K562 (cell line): ENCODE measurements around the gene PRSS48. TPM values are rescaled to one million over a fixed set of nuclear protein-coding genes. Genes with fewer than 3 reads are reported as not detected.
"Not testable (repeated sequence)": the region's sequence is repeated elsewhere in the genome, so short reads cannot be mapped to it uniquely, and the experiment has no call there.

ENCODE experiments used
- ATAC-seq: fragments of 200-7000 bp; cut with Tn5 transposase; 3 replicates; pipeline ENCODE4 v1.9.1; 2020; ENCODE audit warnings: moderate library complexity
- BruUV-seq: library from RNA; stranded (reverse); fragments of 400-500 nt; replicated peaks from 2 replicates; lab custom pipeline; 2021; lab: Mats Ljungman, UMichigan
- CTCF ChIA-PET: fragments of 300-600 bp; formaldehyde crosslinking; extraction: SDS; loops from one replicate; lab custom pipeline; 2021; ENCODE audit warnings: low intra/inter-chr PET ratio; lab: Yijun Ruan, JAX
- POLR2A ChIA-PET: fragments of 300-600, 350-650 bp; sonication (Branson Sonifier 250); formaldehyde crosslinking; extraction: SDS; loops from one replicate; lab custom pipeline; 2021; ENCODE audit warnings: antibody characterized with exemption, inconsistent platforms; lab: Yijun Ruan, JAX
- DNase-seq, 4 experiments: peaks; one replicate each; pipeline versions ENCODE4 v3.0.0 to v3.0.0-alpha.2; 2011 to 2018; ENCODE audit warnings: low spot score in 3 of 4, mixed read lengths in 3 of 4; ENCODE audit errors: extremely low read depth in 1 of 4
- FAIRE-seq: peaks from 2 replicates; lab custom pipeline; 2011; peaks lifted over from hg19 to GRCh38; lab: Jason Lieb, UNC
- H2AFZ ChIP-seq: 2 replicates; pipeline ENCODE4 v1.6.0; 2011; ENCODE audit warnings: low read depth, low read length, control low read depth, inconsistent platforms
- H3K27ac ChIP-seq: fragments of 200-600 bp; 3 replicates; pipeline ENCODE4 v1.8.0; 2011; ENCODE audit warnings: low read depth, mild to moderate bottlenecking, control low read depth, inconsistent platforms, low read length, moderate library complexity, mixed read lengths; ENCODE audit errors: extremely low read depth
- H3K27me3 ChIP-seq, 2 experiments: fragments of 300-600 bp in 1 of 2; 2 replicates in 1 of 2; 3 replicates in 1 of 2; pipeline versions ENCODE4 v1.6.0 to v1.8.0; 2011; ENCODE audit warnings: inconsistent platforms in 2 of 2, low read length in 2 of 2, mild to moderate bottlenecking in 1 of 2, mixed read lengths in 1 of 2, moderate library complexity in 1 of 2; ENCODE audit not compliant: control insufficient read depth in 2 of 2, insufficient read depth in 2 of 2
- H3K36me3 ChIP-seq: fragments of 300-600 bp; 3 replicates; pipeline ENCODE4 v1.8.0; 2011; ENCODE audit warnings: mild to moderate bottlenecking, low read length, inconsistent platforms; ENCODE audit not compliant: control insufficient read depth, insufficient read depth
- H3K4me1 ChIP-seq, 2 experiments: fragments of 200-600 bp in 1 of 2; replicated peaks in 1 of 2; 2 replicates in 1 of 2; 3 replicates in 1 of 2; pipeline versions ENCODE4 v1.5.1 to v1.8.0; 2011; ENCODE audit warnings: inconsistent platforms in 2 of 2, low read length in 2 of 2, mild to moderate bottlenecking in 1 of 2, mixed read lengths in 1 of 2, moderate library complexity in 1 of 2; ENCODE audit not compliant: control insufficient read depth in 2 of 2, insufficient read depth in 2 of 2
- H3K4me2 ChIP-seq: 2 replicates; pipeline ENCODE4 v1.6.1; 2011; ENCODE audit warnings: low read length, control low read depth, inconsistent platforms, mixed read lengths; ENCODE audit not compliant: insufficient read depth
- H3K4me3 ChIP-seq: fragments of 200-600 bp; sonication (generic), shearing (Covaris generic); 2 replicates; pipeline ENCODE4 v1.5.1; 2016; ENCODE audit warnings: control low read depth, inconsistent platforms
- H3K79me2 ChIP-seq: fragments of 200-600 bp; 3 replicates; pipeline ENCODE4 v1.8.0; 2011; ENCODE audit warnings: low read length, inconsistent platforms; ENCODE audit not compliant: control insufficient read depth, insufficient read depth
- H3K9ac ChIP-seq, 2 experiments: 2 replicates each; pipeline versions ENCODE4 v1.6.0 to v1.6.1; 2011; ENCODE audit warnings: low read depth in 2 of 2, low read length in 2 of 2, control low read depth in 1 of 2, inconsistent platforms in 1 of 2, mild to moderate bottlenecking in 1 of 2, mixed read lengths in 1 of 2; ENCODE audit not compliant: insufficient read depth in 1 of 2
- H3K9me1 ChIP-seq: one replicate; pipeline ENCODE4 v1.6.0; 2011; ENCODE audit warnings: inconsistent platforms, mild to moderate bottlenecking, low read length, moderate library complexity; ENCODE audit not compliant: control insufficient read depth, insufficient read depth
- H3K9me3 ChIP-seq: replicated peaks from 2 replicates; pipeline ENCODE4 v1.5.1; 2011; ENCODE audit warnings: low read depth, low read length, inconsistent platforms; ENCODE audit not compliant: control insufficient read depth, insufficient read depth
- H4K20me1 ChIP-seq: replicated peaks from 2 replicates; pipeline ENCODE4 v1.6.1; 2011; ENCODE audit warnings: low read length, inconsistent platforms, mixed read lengths; ENCODE audit not compliant: control insufficient read depth, insufficient read depth
- CREB3L1 ChIP-seq: fragments of 450-650 bp; IDR thresholded peaks from 2 replicates; pipeline ENCODE4 v1.6.1; 2014; ENCODE audit warnings: low read depth, mild to moderate bottlenecking, moderate library complexity, borderline replicate concordance
- CXXC5 ChIP-seq: fragments of 250-450 bp; sonication (Bioruptor Pico); IDR thresholded peaks from 2 replicates; pipeline ENCODE4 v1.8.0; 2022; ENCODE audit warnings: inconsistent platforms, mild to moderate bottlenecking, moderate library complexity
- GTF2E2 ChIP-seq: fragments of 200-800 bp; sonication (Bioruptor generic); IDR thresholded peaks from 2 replicates; pipeline ENCODE4 v1.6.1; 2016; ENCODE audit warnings: missing genetic modification characterization, missing compliant biosample characterization
- HMGXB4 ChIP-seq: sonication (generic); formaldehyde crosslinking; IDR thresholded peaks from 2 replicates; pipeline ENCODE4 v1.8.1; 2023; ENCODE audit warnings: mild to moderate bottlenecking, missing genetic modification reagents
- NFE2 ChIP-seq: IDR thresholded peaks from 2 replicates; pipeline ENCODE4 v1.6.1; 2014; ENCODE audit warnings: antibody characterized with exemption, low read depth
- POLR2AphosphoS5 ChIP-seq: IDR thresholded peaks from 2 replicates; pipeline ENCODE4 v1.6.1; 2011; ENCODE audit warnings: mild to moderate bottlenecking, low read depth, low read length, moderate library complexity; ENCODE audit not compliant: control insufficient read depth, insufficient read depth
- RBM14 ChIP-seq: fragments of 200-400 bp; formaldehyde crosslinking; IDR thresholded peaks from 2 replicates; pipeline ENCODE4 v1.6.1; 2018; ENCODE audit warnings: low read depth, mild to moderate bottlenecking, low read length, moderate library complexity, borderline replicate concordance; ENCODE audit not compliant: insufficient read depth
- RBM34 ChIP-seq: fragments of 200-400 bp; formaldehyde crosslinking; IDR thresholded peaks from 2 replicates; pipeline ENCODE4 v1.6.1; 2018; ENCODE audit warnings: low read length, borderline replicate concordance; ENCODE audit not compliant: insufficient read depth
- SRSF3 ChIP-seq: fragments of 200-400 bp; formaldehyde crosslinking; IDR thresholded peaks from 2 replicates; pipeline ENCODE4 v1.6.1; 2016; ENCODE audit warnings: mild to moderate bottlenecking, low read length, moderate library complexity; ENCODE audit not compliant: insufficient read depth
- ZC3H4 ChIP-seq: sonication (generic); formaldehyde crosslinking; IDR thresholded peaks from 2 replicates; pipeline ENCODE4 v1.9.0; 2021; ENCODE audit warnings: missing genetic modification reagents, borderline replicate concordance
- WGBS: fragments of 100-300 bp; shearing (Covaris generic); methylation state at CpG from one replicate; pipeline ENCODE4 v1.1.6; 2016; ENCODE audit warnings: low coverage, mixed read lengths; ENCODE audit not compliant: insufficient coverage; ENCODE audit errors: missing lambda C conversion rate; 5-methylcytosine and 5-hydroxymethylcytosine counted together
- in situ Hi-C: fragments of 300-500 bp; cut with MboI; formaldehyde crosslinking; loops from 4 replicates; pipeline ENCODE4 v1.15.0; 2018; ENCODE audit warnings: inconsistent platforms, mixed read lengths
- intact Hi-C: fragments of 100-400 bp; cut with micrococcal nuclease; formaldehyde crosslinking; loops from 2 replicates; pipeline ENCODE4 v1.14.2; 2022
- polyA plus RNA-seq, 8 experiments: library from polyadenylated mRNA; depleted of rRNA in 4 of 8; stranded (reverse) in 5 of 8; unstranded in 3 of 8; fragments of >200 nt; fragmentation: Nextera tagmentation in 2 of 8; fragmentation: Illumina TruSeq in 1 of 8; extraction: Ambion mirVana in 2 of 8; extraction: Trizol in 1 of 8; gene quantifications; 2 replicates each; pipeline versions ENCODE4 v1.2.1 to v1.2.3, GENCODE V29; 2011 to 2014; ENCODE audit warnings: inconsistent platforms in 1 of 8, missing spikeins in 1 of 8
- total RNA-seq, 7 experiments: library from RNA; depleted of rRNA in 6 of 7; stranded (reverse); fragments of >200 nt in 6 of 7; fragmentation: Illumina TruSeq in 2 of 7; extraction: Trizol in 2 of 7; gene quantifications; 2 replicates each; pipeline versions ENCODE4 v1.2.1 to v1.2.3, GENCODE V29; 2011 to 2021; ENCODE audit warnings: low replicate concordance in 1 of 7
- TF ChIP-seq, protein P1 (sequence below): sonication (generic); formaldehyde crosslinking; IDR thresholded peaks from 2 replicates; pipeline ENCODE4 v1.8.0; 2022; ENCODE audit warnings: missing genetic modification reagents, mild to moderate bottlenecking, borderline replicate concordance

PRSS48 gene
- total and polyA plus RNA-seq, 9 of the 15 experiments (the other 6 are each of a cell fraction or from before 2014, with no cell fraction given) = not detected

DNA sequence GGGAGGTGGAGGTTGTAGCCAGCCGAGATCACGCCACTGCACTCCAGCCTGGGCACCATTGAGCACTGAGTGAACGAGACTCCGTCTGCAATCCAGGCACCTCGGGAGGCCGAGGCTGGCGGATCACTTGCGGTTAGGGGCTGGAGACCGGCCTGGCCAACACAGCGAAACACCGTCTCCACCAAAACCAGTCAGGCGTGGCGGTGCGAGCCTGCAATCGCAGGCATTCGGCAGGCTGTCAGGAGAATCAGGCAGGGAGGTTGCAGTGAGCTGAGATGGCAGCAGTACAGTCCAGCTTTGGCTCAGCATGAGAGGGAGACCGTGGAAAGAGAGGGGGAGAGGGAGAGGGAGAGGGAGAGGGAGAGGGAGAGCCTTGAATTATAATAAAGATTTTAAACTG lies 21.3 kb upstream of the PRSS48 start:
- CTCF ChIA-PET, H3K27ac ChIP-seq, H3K36me3 ChIP-seq, H3K9me1 ChIP-seq, ATAC-seq, BruUV-seq, H3K79me2 ChIP-seq, H3K4me2 ChIP-seq, H2AFZ ChIP-seq, DNase-seq, H3K9ac ChIP-seq, H4K20me1 ChIP-seq, POLR2A ChIA-PET, H3K9me3 ChIP-seq, in situ Hi-C loops, FAIRE-seq, intact Hi-C loops, H3K4me1 ChIP-seq, H3K4me3 ChIP-seq: not testable (repeated sequence)
- H3K27me3 ChIP-seq = peaks cover 6 to 24% of the 10 kb centered on the region in 2 experiments; a peak in 3 of 5 replicates
- WGBS = 3% methylated on average over 15 of the region's 17 CpGs

- ChIA-PET POLR2A (no interaction called here), CTCF (no interaction called here)
- in situ Hi-C loops (no loop called here), intact Hi-C loops (no loop called here)
- Histone ChIP-seq H3K4me2 (no peak overlapping the region), H3K9ac (no peak overlapping the region), H3K27ac (no peak overlapping the region), H3K4me3 (no peak overlapping the region), H3K9me3 (no peaks in the 10 kb centered on the region), H4K20me1 (no peaks in the 10 kb centered on the region; the same call in 1 of the 2 replicates), H3K36me3 (no peaks in the 10 kb centered on the region), H3K79me2 (no peaks in the 10 kb centered on the region), H3K27me3 (peaks cover 6 to 24% of the 10 kb centered on the region in 2 experiments; a peak in 3 of 5 replicates), H2AFZ (no peak overlapping the region), H3K9me1 (no peaks in the 10 kb centered on the region), H3K4me1 (no peaks in the 10 kb centered on the region)
- no peak for FAIRE-seq
- BruUV-seq = no TSS peak
- DNase-seq = no peak
- no peak for TF ChIP-seq ZC3H4 (CRISPR knock-in tag)
- no peak for TF ChIP-seq CREB3L1
- TF ChIP-seq HMGXB4 (CRISPR knock-in tag) = no peak
- TF ChIP-seq RBM14 = no peak
- no peak for TF ChIP-seq POLR2AphosphoS5
- TF ChIP-seq, protein P1, sequence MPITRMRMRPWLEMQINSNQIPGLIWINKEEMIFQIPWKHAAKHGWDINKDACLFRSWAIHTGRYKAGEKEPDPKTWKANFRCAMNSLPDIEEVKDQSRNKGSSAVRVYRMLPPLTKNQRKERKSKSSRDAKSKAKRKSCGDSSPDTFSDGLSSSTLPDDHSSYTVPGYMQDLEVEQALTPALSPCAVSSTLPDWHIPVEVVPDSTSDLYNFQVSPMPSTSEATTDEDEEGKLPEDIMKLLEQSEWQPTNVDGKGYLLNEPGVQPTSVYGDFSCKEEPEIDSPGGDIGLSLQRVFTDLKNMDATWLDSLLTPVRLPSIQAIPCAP (CRISPR knock-in tag) = no peak
- TF ChIP-seq GTF2E2 (tag) = no peak
- TF ChIP-seq CXXC5 (CRISPR knock-in tag) = no peak
- no peak for TF ChIP-seq NFE2
- no peak for TF ChIP-seq SRSF3
- no peak for TF ChIP-seq RBM34
- 4% methylated on average over 2 of the region's 2 CpGs for WGBS
- ATAC-seq = no peak
These were observed 20.8 kb upstream of the PRSS48 start for GRCh38 chr4:151256134-151256533.
